Heart left ventricle (tissue), 16 donors: ENCODE measurements around the gene REXO1. TPM values are rescaled to one million over a fixed set of nuclear protein-coding genes. Genes with fewer than 3 reads are reported as not detected.

Source experiments
- ATAC-seq, 4 donors: fragments of 200-7000 bp; cut with Tn5 transposase; one replicate each; pipeline ENCODE4 v1.9.1; 2020 to 2022; ENCODE audit warnings: moderate library complexity in 4 of 4, mild to moderate bottlenecking in 3 of 4, moderate number of reproducible peaks in 1 of 4
- DNase-seq, 5 donors: peaks; one replicate each; pipeline ENCODE4 v3.0.0-alpha.2; 2020
- H3K27ac ChIP-seq, 12 donors: fragments of 200-600 bp; sonication (generic) in 4 of 12; one replicate each; pipeline versions ENCODE4 v1.5.0 to v1.8.0; 2016 to 2022; ENCODE audit warnings: mild to moderate bottlenecking in 2 of 12
- H3K27me3 ChIP-seq, 9 donors: fragments of 200-600 bp; sonication (generic) in 2 of 9; one replicate each; pipeline versions ENCODE4 v1.5.1 to v1.8.0; 2016 to 2022; ENCODE audit warnings: mild to moderate bottlenecking in 3 of 9
- H3K36me3 ChIP-seq, 9 donors: fragments of 200-600 bp; sonication (generic) in 2 of 9; one replicate each; pipeline versions ENCODE4 v1.5.0 to v1.8.0; 2018 to 2022; ENCODE audit warnings: mild to moderate bottlenecking in 2 of 9
- H3K4me1 ChIP-seq, 12 donors: fragments of 200-600 bp; sonication (generic) in 4 of 12; one replicate each; pipeline versions ENCODE4 v1.5.0 to v1.8.0; 2016 to 2022; ENCODE audit warnings: mild to moderate bottlenecking in 3 of 12
- H3K4me3 ChIP-seq, 12 donors: fragments of 200-600 bp; sonication (generic) in 4 of 12; one replicate each; pipeline versions ENCODE4 v1.5.0 to v1.8.0; 2017 to 2022; ENCODE audit warnings: mild to moderate bottlenecking in 9 of 12, moderate library complexity in 4 of 12
- H3K9me3 ChIP-seq, 12 donors: fragments of 200-600 bp; sonication (generic) in 4 of 12; one replicate each; pipeline versions ENCODE4 v1.5.0 to v1.8.0; 2016 to 2022; ENCODE audit warnings: mild to moderate bottlenecking in 1 of 12
- CTCF ChIP-seq, 12 donors: fragments of 200-600 bp; sonication (generic) in 4 of 12; IDR thresholded peaks; one replicate each; pipeline versions ENCODE4 v1.5.0 to v1.8.0; 2018 to 2022; ENCODE audit warnings: antibody characterized with exemption in 12 of 12, mild to moderate bottlenecking in 5 of 12
- POLR2A ChIP-seq, 2 donors: fragments of 450-650 bp; IDR thresholded peaks; one replicate each; pipeline ENCODE4 v1.6.1; 2017; ENCODE audit warnings: antibody characterized with exemption in 2 of 2, mild to moderate bottlenecking in 2 of 2, moderate library complexity in 2 of 2
- WGBS, 4 donors: extraction: QIAGEN DNeasy Blood & Tissue Kit in 2 of 4; methylation state at CpG; one replicate each; pipeline versions ENCODE4 v1.1.5 to v1.1.7; 2013 to 2018; 5-methylcytosine and 5-hydroxymethylcytosine counted together
- intact Hi-C, 10 donors: fragments of 100-400 bp; cut with DNase I; formaldehyde crosslinking; loops; one replicate each; pipeline versions ENCODE4 v1.11.1 to v1.14.2; 2022
- polyA plus RNA-seq, 2 donors: library from polyadenylated mRNA; stranded (reverse); fragments of 200-250 nt; gene quantifications; one replicate each; pipeline ENCODE4 v1.2.3, GENCODE V29; 2013
- total RNA-seq, 9 donors: library from RNA; depleted of rRNA in 2 of 9; stranded (reverse); fragments of >200 nt in 2 of 9; fragmentation: NEBNext Ultra II Directional in 3 of 9; extraction: Animal tissue kit (Norgen Biotek cat#: 25700) in 3 of 9; gene quantifications; one replicate each; pipeline versions ENCODE4 v1.1.0 to v1.2.4, GENCODE V29; 2016 to 2023
- donor health status: ischemic (EF 13 %, LVEDD 7.1; RV severe dilation, severe dysfunction).
- donor health status: healthy with polysubstance abuse.
- donor health status: DM: no; HTN: yes; CAD: no.
- donor health status: DM: no; HTN: no; CAD: no.
- donor health status: ischemic (EF 25% LVEDD 6.9; RV normal size, moderate dysfunction).
- donor health status: ischemic (EF 25% LVEDD 5.7; RV mildly dilated, moderate dysfunction).
- donor health status: healthy.
- donor health status: DM: yes; HTN: yes; CAD: no.
- donor health status: ischemic (EF 35%, LVEDD 5.7; RV mildly dilated, moderate dysfunction).
- donor health status: nonischemic (EF 11% LVEDD 7.7; RV severe dilation, severe dysfunction).
- donor health status: DM: yes; HTN: yes; CAD: no.
- donor health status: PGD.
- donor health status: ischemic (EF 29% LVEDD 5.4; RV normal size, mild dysfunction).
- donor health status: nonischemic (EF 23%, LVEDD 6.1; RV moderate dilation, normal function).

Gene REXO1
- total and polyA plus RNA-seq, 11 donors = 13.2 to 22.4 (median 16.4) TPM

GRCh38 chr19:1844513-1845124, 3.7 kb downstream of the REXO1 start:
- Histone ChIP-seq H3K4me3 (no peak overlapping the region), H3K9me3 (no peaks in the 10 kb centered on the region), H3K27ac (no peak overlapping the region), H3K4me1 (peaks cover 14 to 81% (median 69%) of the 10 kb centered on the region in 12 donors), H3K36me3 (peaks cover 0 to 12% (median 0%) of the 10 kb centered on the region in 9 donors), H3K27me3 (no peaks in the 10 kb centered on the region)
- WGBS, 4 donors = 58 to 77% (median 70%) methylated on average over 15 to 19 of the region's 19 CpGs
- ATAC-seq (no peak), DNase-seq (no peak)
- TF ChIP-seq CTCF (IDR thresholded peaks at IDR 0.05) (no peak), POLR2A (IDR thresholded peaks at IDR 0.05) (no peak)
- intact Hi-C loops = no loop called here

GRCh38 chr19:1843646-1844394, 4.5 kb downstream of the REXO1 start:
- DNase-seq = no peak
- Histone ChIP-seq H3K27me3 (no peaks in the 10 kb centered on the region), H3K4me1 (peaks cover 14 to 88% (median 76%) of the 10 kb centered on the region in 12 donors), H3K36me3 (peaks cover 0 to 17% (median 0%) of the 10 kb centered on the region in 9 donors), H3K9me3 (no peaks in the 10 kb centered on the region), H3K4me3 (no peak overlapping the region), H3K27ac (no peak overlapping the region)
- intact Hi-C loops = no loop called here
- ATAC-seq = no peak
- TF ChIP-seq CTCF (IDR thresholded peaks at IDR 0.05) (peak in 1 of 12 donors; percentile 17), POLR2A (IDR thresholded peaks at IDR 0.05) (no peak)
- 67 to 77% (median 69%) methylated on average over 8 to 25 of the region's 25 CpGs for WGBS, 4 donors

- TF ChIP-seq POLR2A (IDR thresholded peaks at IDR 0.05) (no peak), CTCF (IDR thresholded peaks at IDR 0.05) (no peak)
- 79 to 86% (median 81%) methylated on average over 10 to 22 of the region's 22 CpGs for WGBS, 4 donors
- Histone ChIP-seq H3K4me1 (peaks cover 14 to 88% (median 76%) of the 10 kb centered on the region in 12 donors), H3K27ac (peak overlapping the region in 1 of 12 donors; percentile 52), H3K27me3 (no peaks in the 10 kb centered on the region), H3K36me3 (peaks cover 0 to 17% (median 0%) of the 10 kb centered on the region in 9 donors), H3K4me3 (no peak overlapping the region), H3K9me3 (no peaks in the 10 kb centered on the region)
- no peak for DNase-seq
- intact Hi-C loops = no loop called here
- no peak for ATAC-seq
Observed at GRCh38 chr19:1843116-1843515, 5.2 kb downstream of the REXO1 start.

- no peaks in the 10 kb centered on the region for H3K27me3 ChIP-seq
- TF ChIP-seq POLR2A (IDR thresholded peaks at IDR 0.05) (no peak), CTCF (IDR thresholded peaks at IDR 0.05) (no peak)
- no peak for DNase-seq
- peaks cover 0 to 17% (median 0%) of the 10 kb centered on the region in 9 donors for H3K36me3 ChIP-seq
- H3K4me1 ChIP-seq = peaks cover 5 to 91% (median 75%) of the 10 kb centered on the region in 12 donors
- intact Hi-C loops = no loop called here
- no peaks in the 10 kb centered on the region for H3K9me3 ChIP-seq
- peak overlapping the region in 11 of 12 donors; percentile 11 to 50 (median 41) for H3K4me3 ChIP-seq
- H3K27ac ChIP-seq = peak overlapping the region; percentile 16 to 80 (median 64)
- ATAC-seq = peak in 1 of 4 donors; percentile 5
- WGBS, 4 donors = 48 to 66% (median 58%) methylated on average over 30 to 35 of the region's 35 CpGs
Observed at GRCh38 chr19:1841209-1841924, 6.9 kb downstream of the REXO1 start.
